H1 (cell line): ENCODE measurements around the gene TSPAN3. TPM values are rescaled to one million over a fixed set of nuclear protein-coding genes. Genes with fewer than 3 reads are reported as not detected.

Experiments
- BACH1 ChIP-seq: IDR thresholded peaks from 2 replicates; pipeline ENCODE4 v1.6.1; 2012; ENCODE audit warnings: low read length, improper control_type of control experiment
- CHD2 ChIP-seq: IDR thresholded peaks from 2 replicates; pipeline ENCODE4 v1.6.1; 2012; ENCODE audit warnings: low read length, improper control_type of control experiment
- HDAC2 ChIP-seq, 2 experiments: fragments of 300-600 bp in 1 of 2; sonication (generic) in 1 of 2; IDR thresholded peaks; 2 replicates each; pipeline ENCODE4 v1.6.1; 2011 to 2012; ENCODE audit warnings: low read depth in 2 of 2, low read length in 2 of 2, mild to moderate bottlenecking in 2 of 2, moderate library complexity in 2 of 2, borderline replicate concordance in 1 of 2, inconsistent platforms in 1 of 2
- HDAC6 ChIP-seq: IDR thresholded peaks from one replicate; pipeline ENCODE4 v1.7.1; 2012; ENCODE audit warnings: low read depth, mild to moderate bottlenecking, inconsistent platforms, low read length, moderate library complexity
- MAFK ChIP-seq: IDR thresholded peaks from 2 replicates; pipeline ENCODE4 v1.6.1; 2012; ENCODE audit warnings: low read depth, mild to moderate bottlenecking, improper control_type of control experiment, low read length
- RFX5 ChIP-seq: IDR thresholded peaks from 2 replicates; pipeline ENCODE4 v1.6.1; 2011; ENCODE audit warnings: low read depth, low read length, improper control_type of control experiment, borderline replicate concordance
- SIRT6 ChIP-seq: IDR thresholded peaks from one replicate; pipeline ENCODE4 v1.7.1; 2012; ENCODE audit warnings: low read length, inconsistent platforms
- polyA plus RNA-seq, 7 experiments: library from polyadenylated mRNA; depleted of rRNA in 3 of 7; stranded (reverse) in 5 of 7; unstranded in 2 of 7; fragments of >200 nt in 5 of 7; fragments of 200-250 nt in 2 of 7; gene quantifications; 1 replicate in 5 of 7; 2 replicates in 1 of 7; 4 replicates in 1 of 7; pipeline versions ENCODE4 v1.2.1 to v1.2.3, GENCODE V29; 2011 to 2013; ENCODE audit warnings: missing spikeins in 2 of 7, mixed read lengths in 2 of 7
- total RNA-seq: library from RNA; stranded (reverse); fragmentation: NEBNext Ultra II Directional; extraction: Animal tissue kit (Norgen Biotek cat#: 25700); gene quantifications from 2 replicates; pipeline ENCODE4 v1.2.1, GENCODE V29; 2021
- TF ChIP-seq, protein P1 (sequence below): IDR thresholded peaks from 2 replicates; pipeline ENCODE4 v1.6.1; 2011; ENCODE audit warnings: low read depth, mild to moderate bottlenecking, low read length; ENCODE audit not compliant: insufficient read depth
- TF ChIP-seq, protein P2 (sequence below): IDR thresholded peaks from 2 replicates; pipeline ENCODE4 v1.6.1; 2012; ENCODE audit warnings: inconsistent platforms

The TSPAN3 gene
- total and polyA plus RNA-seq, 2 of the 8 experiments (the other 6 are each of a cell fraction or from before 2014, with no cell fraction given) = 107 to 238 TPM

DNA sequence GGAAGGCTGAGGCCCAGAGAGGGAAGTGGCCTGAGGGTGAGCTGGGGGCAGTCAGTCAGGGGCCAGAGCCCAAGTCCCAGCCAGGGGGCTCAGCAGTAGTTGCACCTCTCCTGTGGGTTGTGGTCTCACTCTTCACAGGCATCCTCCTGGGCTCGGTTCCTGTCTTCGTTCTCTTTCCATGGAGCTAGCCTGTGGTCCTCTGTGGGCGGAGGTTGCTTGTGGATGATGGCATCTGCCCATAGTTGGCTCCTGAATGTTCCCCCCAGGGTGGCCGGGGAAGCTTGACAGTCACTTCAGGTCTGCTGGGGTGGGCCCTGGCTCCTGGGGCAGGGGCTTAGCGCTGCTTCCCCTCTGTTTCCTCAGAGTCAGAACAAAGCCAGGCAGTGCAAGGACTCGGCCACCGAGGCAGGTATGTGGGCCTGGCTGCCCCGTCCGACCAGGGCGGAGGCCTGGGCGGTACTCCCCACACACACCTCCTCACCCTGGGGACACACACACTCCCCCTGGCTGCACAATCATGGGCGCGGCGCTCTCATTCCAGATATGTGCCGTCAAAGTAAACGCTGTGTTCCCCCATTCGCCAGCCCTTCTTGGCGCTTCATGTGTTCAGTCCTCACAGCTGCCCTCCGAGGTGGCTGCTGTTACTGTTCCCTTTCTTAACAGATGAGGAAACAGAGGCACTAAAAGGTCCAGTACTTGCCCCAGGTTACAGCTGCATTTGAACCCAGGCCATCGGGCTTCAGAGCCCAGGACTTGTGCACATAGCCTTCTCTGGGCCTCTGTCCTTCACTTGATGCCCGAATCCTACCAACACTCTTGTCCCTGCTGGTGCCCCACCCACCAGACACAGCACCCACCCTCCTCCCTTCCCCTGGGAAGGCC is 41.5 kb downstream of the TSPAN3 start (continued):
- TF ChIP-seq RFX5 (no peak), BACH1 (no peak), HDAC2 (IDR thresholded peaks at IDR 0.05; ENCODE audit: borderline replicate concordance in 1 of 2, low read depth in 2 of 2, low read length in 2 of 2) (no peak), MAFK (no peak), HDAC6 (no peak), SIRT6 (no peak), CHD2 (no peak)
- TF ChIP-seq, protein P1, sequence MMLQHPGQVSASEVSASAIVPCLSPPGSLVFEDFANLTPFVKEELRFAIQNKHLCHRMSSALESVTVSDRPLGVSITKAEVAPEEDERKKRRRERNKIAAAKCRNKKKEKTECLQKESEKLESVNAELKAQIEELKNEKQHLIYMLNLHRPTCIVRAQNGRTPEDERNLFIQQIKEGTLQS = no peak
- TF ChIP-seq, protein P2, sequence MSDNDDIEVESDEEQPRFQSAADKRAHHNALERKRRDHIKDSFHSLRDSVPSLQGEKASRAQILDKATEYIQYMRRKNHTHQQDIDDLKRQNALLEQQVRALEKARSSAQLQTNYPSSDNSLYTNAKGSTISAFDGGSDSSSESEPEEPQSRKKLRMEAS = no peak
